ENCODE results near the gene THYN1.
A peak's percentile ranks its signal among the peaks of the same experiment; 100 is the strongest.
"Not testable (repeated sequence)": the region's sequence is repeated elsewhere in the genome, so short reads cannot be mapped to it uniquely, and the experiment has no call there.

THYN1 gene

GRCh38 chr11:134273317-134273712 is 20.2 kb upstream of the THYN1 start:
- DNase-seq, result no peak

DNA sequence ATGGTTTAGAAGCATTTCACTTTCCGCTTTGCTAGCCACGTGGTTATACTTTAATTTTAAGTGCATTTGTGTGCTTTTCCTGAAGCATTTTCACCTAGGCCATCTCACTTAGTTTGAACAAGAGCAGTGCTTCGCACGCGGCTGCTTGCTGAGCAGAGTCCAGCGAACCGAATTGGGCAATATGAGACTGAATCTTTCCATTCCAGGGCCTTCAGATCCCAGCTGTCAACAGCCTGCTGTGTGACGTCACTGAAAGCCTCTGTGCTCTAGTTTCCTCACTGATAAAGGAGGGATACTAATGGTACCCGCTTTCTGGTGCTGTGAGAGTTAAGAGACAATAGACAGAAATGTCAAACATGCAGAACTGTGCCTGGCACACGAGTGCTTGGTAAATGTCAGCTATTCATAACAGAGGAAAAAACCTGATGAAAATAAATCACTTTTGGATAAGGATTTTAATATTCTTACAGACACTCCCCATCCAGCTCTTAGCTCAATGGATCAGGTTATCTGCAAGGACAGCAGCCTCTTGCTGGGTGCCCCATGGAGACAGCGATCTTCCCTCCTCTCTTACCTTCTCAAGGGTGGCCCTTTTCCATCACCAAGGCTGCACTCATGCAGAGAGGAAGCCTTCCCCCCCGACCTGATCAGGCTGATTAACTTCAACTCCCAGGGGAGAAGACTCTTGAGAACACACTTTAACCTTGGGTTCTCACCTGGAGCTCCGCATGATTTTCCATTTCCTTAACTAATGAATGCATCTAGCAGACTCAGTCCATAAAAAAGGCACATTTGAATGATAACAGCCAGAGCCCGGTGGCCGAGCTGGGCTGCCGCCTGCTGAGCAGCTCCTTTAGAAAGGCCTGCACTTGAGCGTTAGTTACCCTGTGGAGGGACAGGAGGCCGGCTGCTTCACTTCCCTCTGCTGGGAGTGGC is 19.5 kb upstream of the THYN1 start:
- DNase-seq, result peak; percentile 68

DNA sequence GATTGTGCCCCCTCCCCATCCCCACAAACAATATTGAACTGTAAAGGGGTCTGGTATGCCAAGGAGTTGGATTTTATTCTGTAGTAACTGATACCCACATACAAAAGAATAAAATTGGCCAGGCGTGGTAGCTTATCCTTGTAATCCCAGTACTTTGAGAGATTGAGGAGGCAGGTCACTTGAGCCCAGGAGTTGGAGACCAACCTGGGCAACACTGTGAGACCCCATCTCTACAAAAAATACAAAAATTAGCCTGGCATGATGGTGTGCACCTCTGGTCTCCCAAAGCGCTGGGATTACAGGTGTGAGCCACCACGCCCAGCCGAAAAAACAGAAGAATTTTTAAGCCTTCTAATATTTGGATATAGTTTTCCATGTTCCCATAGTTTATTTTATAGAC is 18.8 kb upstream of the THYN1 start:
- no peak for DNase-seq

GRCh38 chr11:134270250-134270714 is 17.1 kb upstream of the THYN1 start:
- DNase-seq, result no peak

DNA sequence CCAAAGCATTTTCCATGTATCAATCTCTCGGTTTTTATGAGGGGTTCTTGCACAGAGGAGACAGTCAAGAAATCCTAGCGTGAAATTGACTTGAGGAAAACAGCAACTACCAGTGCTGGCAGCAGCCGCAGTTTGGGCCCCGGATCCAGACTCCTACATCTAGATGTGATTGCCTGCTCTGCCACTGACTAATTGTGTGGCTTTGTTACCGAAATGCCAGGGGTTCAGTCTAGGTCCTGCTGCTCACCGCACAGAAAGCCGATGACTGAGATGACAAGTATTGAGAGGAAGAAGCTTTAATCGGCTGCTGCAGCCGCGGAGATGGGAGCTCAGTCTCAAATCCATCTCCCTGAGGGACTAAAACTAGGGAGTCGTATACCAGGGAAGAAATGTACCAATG is 14.8 kb upstream of the THYN1 start:
- DNase-seq, result no peak

GRCh38 chr11:134267461-134267860 is 14.3 kb upstream of the THYN1 start:
- DNase-seq, result no peak

GRCh38 chr11:134266841-134267251 is 13.7 kb upstream of the THYN1 start:
- no peak for DNase-seq

DNA sequence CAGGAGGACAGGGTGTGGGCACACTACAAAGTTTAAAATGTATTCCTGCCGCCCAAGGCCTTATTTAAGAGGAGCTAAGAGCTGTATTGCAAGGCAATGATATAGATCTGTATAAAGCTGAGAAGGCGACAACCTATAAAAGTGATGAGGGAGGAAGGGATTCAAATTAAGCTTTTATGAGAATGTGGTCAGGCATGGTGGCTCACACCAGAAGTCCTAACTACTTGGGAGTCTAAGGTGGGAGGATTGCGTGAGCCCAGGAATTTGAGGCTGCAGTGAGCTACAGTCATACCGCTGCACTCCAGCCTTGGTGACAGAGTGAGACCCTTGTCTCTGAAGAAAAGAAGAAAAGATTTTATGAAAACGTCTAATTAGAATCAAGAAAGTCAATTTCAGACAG is 13.3 kb upstream of the THYN1 start:
- DNase-seq, result no peak

- DNase-seq, result no peak
Observed at GRCh38 chr11:134264966-134265764, 12.0 kb upstream of the THYN1 start.

- DNase-seq, result no peak
Observed at GRCh38 chr11:134261626-134262488, 8.7 kb upstream of the THYN1 start.

DNA sequence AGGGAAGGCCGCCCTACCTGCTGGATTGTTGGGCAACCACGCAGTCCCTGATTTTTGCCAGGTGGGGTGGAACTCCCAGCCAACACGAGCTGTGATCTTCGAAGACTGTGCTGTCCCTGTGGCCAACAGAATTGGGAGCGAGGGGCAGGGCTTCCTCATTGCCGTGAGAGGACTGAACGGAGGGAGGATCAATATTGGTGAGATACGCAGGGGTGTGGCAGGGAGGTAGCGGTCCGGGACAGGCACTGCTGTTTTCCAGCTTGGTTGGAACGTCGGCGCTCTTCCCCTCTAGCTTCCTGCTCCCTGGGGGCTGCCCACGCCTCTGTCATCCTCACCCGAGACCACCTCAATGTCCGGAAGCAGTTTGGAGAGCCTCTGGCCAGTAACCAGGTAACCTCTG is 7.8 kb upstream of the THYN1 start:
- DNase-seq, result no peak

GRCh38 chr11:134260503-134260902 is 7.4 kb upstream of the THYN1 start:
- DNase-seq, result no peak

GRCh38 chr11:134258577-134258976 is 5.4 kb upstream of the THYN1 start:
- no peak for DNase-seq

GRCh38 chr11:134257101-134257500 is 3.9 kb upstream of the THYN1 start:
- DNase-seq, result no peak

DNA sequence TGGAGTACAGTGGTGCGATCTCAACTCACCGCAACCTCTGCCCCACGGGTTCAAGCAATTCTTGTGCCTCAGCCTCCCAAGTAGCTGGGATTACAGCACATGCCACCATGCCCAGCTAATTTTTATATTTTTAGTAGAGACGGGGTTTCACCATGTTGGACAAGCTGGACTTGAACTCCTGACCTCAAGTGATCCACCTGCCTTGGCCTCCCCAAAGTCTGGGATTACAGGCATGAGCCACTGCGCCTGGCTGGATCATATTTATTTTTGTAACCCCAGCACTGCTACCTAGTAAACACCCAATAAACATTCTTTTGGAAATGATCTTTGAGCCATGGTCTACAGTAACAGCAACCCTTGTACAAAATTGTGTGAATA is 2.0 kb upstream of the THYN1 start:
- DNase-seq, result not testable (repeated sequence)

DNA sequence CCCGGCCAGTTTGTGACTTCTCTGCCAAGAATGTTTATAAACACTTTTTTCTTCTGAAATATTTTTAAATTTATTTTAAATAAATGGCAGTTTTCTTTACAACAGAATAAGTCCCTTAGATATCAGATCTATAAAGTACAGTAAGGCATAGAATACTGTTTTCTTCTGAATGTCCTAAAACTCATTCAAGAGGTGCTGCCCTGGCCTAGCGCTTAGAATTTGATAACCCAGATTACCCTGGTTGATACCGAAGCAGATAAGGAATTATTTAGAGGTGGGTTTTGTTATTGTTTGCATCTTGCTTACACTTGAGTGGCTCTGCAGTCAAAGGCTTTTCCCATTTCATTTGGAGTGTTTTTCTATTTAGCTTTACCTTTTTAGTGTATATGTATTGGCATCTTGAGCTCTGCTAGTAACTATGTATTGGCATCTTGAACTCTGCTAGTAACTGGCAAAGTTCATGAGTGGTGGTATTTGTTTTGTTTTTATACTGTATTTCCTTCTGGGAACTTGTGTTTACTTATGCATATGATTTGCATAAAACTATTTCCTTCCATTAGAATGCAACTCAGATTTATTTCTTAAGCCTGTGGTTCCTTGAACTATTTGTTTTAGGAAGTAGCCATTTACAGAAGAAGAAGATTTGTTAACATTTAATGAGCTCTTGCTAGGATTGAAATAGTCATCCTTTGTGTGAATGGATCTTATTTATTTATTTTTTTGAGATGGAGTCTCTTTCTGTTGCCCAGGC is 1.5 kb upstream of the THYN1 start:
- DNase-seq, result no peak

GRCh38 chr11:134252346-134253187 is 585 bp downstream of the THYN1 start:
- DNase-seq, result peak; percentile 65

GRCh38 chr11:134250675-134251074 is 2.5 kb downstream of the THYN1 start:
- DNase-seq, result no peak

- no peak for DNase-seq
Observed at GRCh38 chr11:134250246-134250645, 2.9 kb downstream of the THYN1 start.

DNA sequence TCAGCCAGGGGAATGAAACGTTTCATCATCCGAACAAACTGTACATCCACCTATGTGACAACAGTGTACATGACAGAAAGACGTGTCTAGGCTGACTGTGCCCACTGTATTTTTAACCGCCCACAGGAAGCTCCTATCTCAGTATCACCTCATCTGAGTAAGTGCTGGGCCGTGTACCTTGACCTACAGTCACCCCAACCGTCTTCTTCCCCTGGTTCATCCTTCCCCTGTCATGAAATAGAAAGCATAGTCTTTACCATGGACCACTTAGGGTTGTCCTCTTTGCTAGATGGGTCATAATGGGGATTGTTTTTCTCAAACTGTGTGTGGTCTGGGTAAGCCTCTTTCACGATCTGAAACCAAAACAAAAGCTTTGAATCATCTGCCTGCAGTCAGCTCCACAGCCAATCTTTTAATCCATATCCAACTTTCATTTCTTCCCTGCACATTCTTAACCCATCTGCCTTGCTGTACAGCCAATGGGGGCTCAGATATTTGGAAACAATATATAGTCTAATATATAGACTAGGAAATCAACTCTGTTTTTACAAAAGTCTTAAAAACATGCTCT is 4.2 kb downstream of the THYN1 start:
- DNase-seq, result no peak

- DNase-seq, result no peak
Observed at GRCh38 chr11:134246678-134247077, 6.5 kb downstream of the THYN1 start.
